Measurements from ENCODE around the gene OTUD7B. TPM values are rescaled to one million over a fixed set of nuclear protein-coding genes. Genes with fewer than 3 reads are reported as not detected.

OTUD7B gene
- total and polyA plus RNA-seq, 9 of the 15 experiments (the other 6 are each of a cell fraction or from before 2014, with no cell fraction given) = 0.96 to 18.8 (median 7.4) TPM

- peak; percentile 64 for TF ChIP-seq JUND (IDR thresholded peaks at IDR 0.05; ENCODE audit: borderline replicate concordance, low read depth, low read length)
- TF ChIP-seq JUND (tag; IDR thresholded peaks at IDR 0.05; ENCODE audit: borderline replicate concordance, low read depth, low read length) = no peak; the same call in 2 of the 3 replicates
- TF ChIP-seq KLF1 (tag; IDR thresholded peaks at IDR 0.05) = no peak
- TF ChIP-seq PHF8 (IDR thresholded peaks at IDR 0.05; ENCODE audit: borderline replicate concordance, low read length) = peak; percentile 90; the same call in 1 of the 2 replicates
- TF ChIP-seq RBM14 (IDR thresholded peaks at IDR 0.05; ENCODE audit: borderline replicate concordance, insufficient read depth, low read depth, low read length) = no peak
- TF ChIP-seq DIDO1 (tag; IDR thresholded peaks at IDR 0.05; ENCODE audit: low read depth) = peak; percentile 70; the same call in 1 of the 2 replicates
- TF ChIP-seq MBD2 (IDR thresholded peaks at IDR 0.05; ENCODE audit: borderline replicate concordance, low read depth) = peak; percentile 75; the same call in 1 of the 2 replicates
- TF ChIP-seq NFE2L1 (tag; IDR thresholded peaks at IDR 0.05; ENCODE audit: borderline replicate concordance, low read depth) = no peak
- no peak for TF ChIP-seq NFIX (CRISPR knock-in tag; IDR thresholded peaks at IDR 0.05; ENCODE audit: low read depth)
- TF ChIP-seq SIN3A (IDR thresholded peaks at IDR 0.05; ENCODE audit: borderline replicate concordance in 2 of 2, control insufficient read depth in 1 of 2, low read depth in 2 of 2, low read length in 2 of 2) = peak; percentile 42 to 69; a peak in 2 of 4 replicates
- TF ChIP-seq ZKSCAN3 (CRISPR knock-in tag; IDR thresholded peaks at IDR 0.05) = no peak
- TF ChIP-seq ZNF592 (IDR thresholded peaks at IDR 0.05) = peak; percentile 38; the same call in 1 of the 2 replicates
- TF ChIP-seq ZBTB43 (CRISPR knock-in tag; IDR thresholded peaks at IDR 0.05) = 0 out of 2 replicates have a peak, but pooled peaks have one; percentile 43
- peak; percentile 69 for TF ChIP-seq TBP (optimal IDR thresholded peaks at IDR 0.05; ENCODE audit: low read depth, low read length)
- TF ChIP-seq CHD1 (IDR thresholded peaks at IDR 0.05; ENCODE audit: low read length) = peak; percentile 75
- TF ChIP-seq, protein P1, sequence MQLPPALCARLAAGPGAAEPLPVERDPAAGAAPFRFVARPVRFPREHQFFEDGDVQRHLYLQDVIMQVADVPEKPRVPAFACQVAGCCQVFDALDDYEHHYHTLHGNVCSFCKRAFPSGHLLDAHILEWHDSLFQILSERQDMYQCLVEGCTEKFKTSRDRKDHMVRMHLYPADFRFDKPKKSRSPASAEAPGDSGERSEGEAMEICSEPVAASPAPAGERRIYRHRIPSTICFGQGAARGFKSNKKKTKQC (CRISPR knock-in tag; IDR thresholded peaks at IDR 0.05) = no peak
- peak; percentile 31 for TF ChIP-seq HDAC3 (IDR thresholded peaks at IDR 0.05; ENCODE audit: borderline replicate concordance, partially characterized antibody)
- no peak for TF ChIP-seq IRF2 (CRISPR knock-in tag; IDR thresholded peaks at IDR 0.05)
Observed at GRCh38 chr1:149927563-149928400, 82.7 kb downstream of the OTUD7B start, which contains the start of gene SF3B4 (continued).

Measured in K562 (cell line).